Measurements from ENCODE around the gene FFAR4. TPM values are rescaled to one million over a fixed set of nuclear protein-coding genes. Genes with fewer than 3 reads are reported as not detected.

The FFAR4 gene
- total and polyA plus RNA-seq, 2 experiments from 2014 or later, result 0.06 TPM; not detected in 1

DNA sequence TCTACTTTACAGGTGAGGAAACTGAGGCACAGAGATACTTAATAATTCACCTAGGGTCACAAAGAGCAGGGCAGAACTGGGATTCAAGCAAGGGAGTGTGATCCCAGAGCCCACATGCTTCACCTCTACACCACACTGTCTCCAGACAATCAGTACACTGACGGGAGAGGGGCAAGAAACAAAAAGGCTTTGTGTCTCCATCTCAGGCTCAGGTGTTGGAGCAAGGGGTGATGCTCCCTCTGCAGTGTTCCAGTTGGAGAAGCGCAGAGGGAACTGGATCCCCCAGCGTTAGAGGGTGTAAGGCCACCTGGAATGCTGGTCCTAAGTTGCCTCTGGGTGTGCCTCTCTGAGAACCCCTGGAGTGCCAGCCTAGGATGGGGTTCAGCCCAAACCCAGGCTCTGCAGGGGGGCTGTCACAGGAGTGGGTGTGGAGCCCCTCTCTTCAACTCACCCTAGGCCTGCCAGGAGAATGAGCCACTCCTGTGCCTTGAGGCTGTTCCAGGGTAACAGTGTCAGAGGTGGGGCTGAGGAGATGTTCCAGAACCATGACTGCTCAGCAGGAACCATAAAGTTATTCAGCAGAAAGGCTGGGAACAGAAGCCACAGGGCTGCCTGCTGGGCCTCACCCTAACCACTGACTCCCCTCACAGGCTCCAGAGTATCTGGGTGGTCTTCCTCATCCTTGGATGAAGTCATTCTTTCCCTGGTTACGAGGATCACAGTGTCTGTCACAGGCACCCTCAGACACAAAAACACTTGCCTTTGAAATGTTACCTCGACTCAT is 29.1 kb downstream of the FFAR4 start:
- no peaks in the 10 kb centered on the region for H3F3A ChIP-seq (replicated peaks; ENCODE audit: low read depth)
- no peak overlapping the region for H3K27ac ChIP-seq (ENCODE audit: low read depth)
- H3K27me3 ChIP-seq (ENCODE audit: insufficient read depth), result peaks cover 28% of the 10 kb centered on the region
- TF ChIP-seq CREB1 (CRISPR knock-in tag; IDR thresholded peaks at IDR 0.05; ENCODE audit: low read depth) (no peak), ZNF331 (CRISPR knock-in tag; IDR thresholded peaks at IDR 0.05; ENCODE audit: low read depth) (no peak), ZNF114 (CRISPR knock-in tag; IDR thresholded peaks at IDR 0.05) (no peak), STAT1 (IDR thresholded peaks at IDR 0.05; ENCODE audit: unreplicated experiment) (no peak), EZH2phosphoT487 (IDR thresholded peaks at IDR 0.05; ENCODE audit: unreplicated experiment) (no peak), EZH2 (IDR thresholded peaks at IDR 0.05; ENCODE audit: low read depth, unreplicated experiment) (no peak), POLR2AphosphoS5 (IDR thresholded peaks at IDR 0.05; ENCODE audit: low read depth) (no peak), JUNB (IDR thresholded peaks at IDR 0.05; ENCODE audit: unreplicated experiment) (no peak), NANOG (IDR thresholded peaks at IDR 0.05; ENCODE audit: borderline replicate concordance) (no peak)
- TF ChIP-seq, protein P1, sequence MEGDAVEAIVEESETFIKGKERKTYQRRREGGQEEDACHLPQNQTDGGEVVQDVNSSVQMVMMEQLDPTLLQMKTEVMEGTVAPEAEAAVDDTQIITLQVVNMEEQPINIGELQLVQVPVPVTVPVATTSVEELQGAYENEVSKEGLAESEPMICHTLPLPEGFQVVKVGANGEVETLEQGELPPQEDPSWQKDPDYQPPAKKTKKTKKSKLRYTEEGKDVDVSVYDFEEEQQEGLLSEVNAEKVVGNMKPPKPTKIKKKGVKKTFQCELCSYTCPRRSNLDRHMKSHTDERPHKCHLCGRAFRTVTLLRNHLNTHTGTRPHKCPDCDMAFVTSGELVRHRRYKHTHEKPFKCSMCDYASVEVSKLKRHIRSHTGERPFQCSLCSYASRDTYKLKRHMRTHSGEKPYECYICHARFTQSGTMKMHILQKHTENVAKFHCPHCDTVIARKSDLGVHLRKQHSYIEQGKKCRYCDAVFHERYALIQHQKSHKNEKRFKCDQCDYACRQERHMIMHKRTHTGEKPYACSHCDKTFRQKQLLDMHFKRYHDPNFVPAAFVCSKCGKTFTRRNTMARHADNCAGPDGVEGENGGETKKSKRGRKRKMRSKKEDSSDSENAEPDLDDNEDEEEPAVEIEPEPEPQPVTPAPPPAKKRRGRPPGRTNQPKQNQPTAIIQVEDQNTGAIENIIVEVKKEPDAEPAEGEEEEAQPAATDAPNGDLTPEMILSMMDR (conservative IDR thresholded peaks at IDR 0.05; ENCODE audit: low read depth in 2 of 2), result no peak
- TF ChIP-seq, protein P2, sequence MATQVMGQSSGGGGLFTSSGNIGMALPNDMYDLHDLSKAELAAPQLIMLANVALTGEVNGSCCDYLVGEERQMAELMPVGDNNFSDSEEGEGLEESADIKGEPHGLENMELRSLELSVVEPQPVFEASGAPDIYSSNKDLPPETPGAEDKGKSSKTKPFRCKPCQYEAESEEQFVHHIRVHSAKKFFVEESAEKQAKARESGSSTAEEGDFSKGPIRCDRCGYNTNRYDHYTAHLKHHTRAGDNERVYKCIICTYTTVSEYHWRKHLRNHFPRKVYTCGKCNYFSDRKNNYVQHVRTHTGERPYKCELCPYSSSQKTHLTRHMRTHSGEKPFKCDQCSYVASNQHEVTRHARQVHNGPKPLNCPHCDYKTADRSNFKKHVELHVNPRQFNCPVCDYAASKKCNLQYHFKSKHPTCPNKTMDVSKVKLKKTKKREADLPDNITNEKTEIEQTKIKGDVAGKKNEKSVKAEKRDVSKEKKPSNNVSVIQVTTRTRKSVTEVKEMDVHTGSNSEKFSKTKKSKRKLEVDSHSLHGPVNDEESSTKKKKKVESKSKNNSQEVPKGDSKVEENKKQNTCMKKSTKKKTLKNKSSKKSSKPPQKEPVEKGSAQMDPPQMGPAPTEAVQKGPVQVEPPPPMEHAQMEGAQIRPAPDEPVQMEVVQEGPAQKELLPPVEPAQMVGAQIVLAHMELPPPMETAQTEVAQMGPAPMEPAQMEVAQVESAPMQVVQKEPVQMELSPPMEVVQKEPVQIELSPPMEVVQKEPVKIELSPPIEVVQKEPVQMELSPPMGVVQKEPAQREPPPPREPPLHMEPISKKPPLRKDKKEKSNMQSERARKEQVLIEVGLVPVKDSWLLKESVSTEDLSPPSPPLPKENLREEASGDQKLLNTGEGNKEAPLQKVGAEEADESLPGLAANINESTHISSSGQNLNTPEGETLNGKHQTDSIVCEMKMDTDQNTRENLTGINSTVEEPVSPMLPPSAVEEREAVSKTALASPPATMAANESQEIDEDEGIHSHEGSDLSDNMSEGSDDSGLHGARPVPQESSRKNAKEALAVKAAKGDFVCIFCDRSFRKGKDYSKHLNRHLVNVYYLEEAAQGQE (IDR thresholded peaks at IDR 0.05; ENCODE audit: unreplicated experiment), result no peak
- TF ChIP-seq, protein P3, sequence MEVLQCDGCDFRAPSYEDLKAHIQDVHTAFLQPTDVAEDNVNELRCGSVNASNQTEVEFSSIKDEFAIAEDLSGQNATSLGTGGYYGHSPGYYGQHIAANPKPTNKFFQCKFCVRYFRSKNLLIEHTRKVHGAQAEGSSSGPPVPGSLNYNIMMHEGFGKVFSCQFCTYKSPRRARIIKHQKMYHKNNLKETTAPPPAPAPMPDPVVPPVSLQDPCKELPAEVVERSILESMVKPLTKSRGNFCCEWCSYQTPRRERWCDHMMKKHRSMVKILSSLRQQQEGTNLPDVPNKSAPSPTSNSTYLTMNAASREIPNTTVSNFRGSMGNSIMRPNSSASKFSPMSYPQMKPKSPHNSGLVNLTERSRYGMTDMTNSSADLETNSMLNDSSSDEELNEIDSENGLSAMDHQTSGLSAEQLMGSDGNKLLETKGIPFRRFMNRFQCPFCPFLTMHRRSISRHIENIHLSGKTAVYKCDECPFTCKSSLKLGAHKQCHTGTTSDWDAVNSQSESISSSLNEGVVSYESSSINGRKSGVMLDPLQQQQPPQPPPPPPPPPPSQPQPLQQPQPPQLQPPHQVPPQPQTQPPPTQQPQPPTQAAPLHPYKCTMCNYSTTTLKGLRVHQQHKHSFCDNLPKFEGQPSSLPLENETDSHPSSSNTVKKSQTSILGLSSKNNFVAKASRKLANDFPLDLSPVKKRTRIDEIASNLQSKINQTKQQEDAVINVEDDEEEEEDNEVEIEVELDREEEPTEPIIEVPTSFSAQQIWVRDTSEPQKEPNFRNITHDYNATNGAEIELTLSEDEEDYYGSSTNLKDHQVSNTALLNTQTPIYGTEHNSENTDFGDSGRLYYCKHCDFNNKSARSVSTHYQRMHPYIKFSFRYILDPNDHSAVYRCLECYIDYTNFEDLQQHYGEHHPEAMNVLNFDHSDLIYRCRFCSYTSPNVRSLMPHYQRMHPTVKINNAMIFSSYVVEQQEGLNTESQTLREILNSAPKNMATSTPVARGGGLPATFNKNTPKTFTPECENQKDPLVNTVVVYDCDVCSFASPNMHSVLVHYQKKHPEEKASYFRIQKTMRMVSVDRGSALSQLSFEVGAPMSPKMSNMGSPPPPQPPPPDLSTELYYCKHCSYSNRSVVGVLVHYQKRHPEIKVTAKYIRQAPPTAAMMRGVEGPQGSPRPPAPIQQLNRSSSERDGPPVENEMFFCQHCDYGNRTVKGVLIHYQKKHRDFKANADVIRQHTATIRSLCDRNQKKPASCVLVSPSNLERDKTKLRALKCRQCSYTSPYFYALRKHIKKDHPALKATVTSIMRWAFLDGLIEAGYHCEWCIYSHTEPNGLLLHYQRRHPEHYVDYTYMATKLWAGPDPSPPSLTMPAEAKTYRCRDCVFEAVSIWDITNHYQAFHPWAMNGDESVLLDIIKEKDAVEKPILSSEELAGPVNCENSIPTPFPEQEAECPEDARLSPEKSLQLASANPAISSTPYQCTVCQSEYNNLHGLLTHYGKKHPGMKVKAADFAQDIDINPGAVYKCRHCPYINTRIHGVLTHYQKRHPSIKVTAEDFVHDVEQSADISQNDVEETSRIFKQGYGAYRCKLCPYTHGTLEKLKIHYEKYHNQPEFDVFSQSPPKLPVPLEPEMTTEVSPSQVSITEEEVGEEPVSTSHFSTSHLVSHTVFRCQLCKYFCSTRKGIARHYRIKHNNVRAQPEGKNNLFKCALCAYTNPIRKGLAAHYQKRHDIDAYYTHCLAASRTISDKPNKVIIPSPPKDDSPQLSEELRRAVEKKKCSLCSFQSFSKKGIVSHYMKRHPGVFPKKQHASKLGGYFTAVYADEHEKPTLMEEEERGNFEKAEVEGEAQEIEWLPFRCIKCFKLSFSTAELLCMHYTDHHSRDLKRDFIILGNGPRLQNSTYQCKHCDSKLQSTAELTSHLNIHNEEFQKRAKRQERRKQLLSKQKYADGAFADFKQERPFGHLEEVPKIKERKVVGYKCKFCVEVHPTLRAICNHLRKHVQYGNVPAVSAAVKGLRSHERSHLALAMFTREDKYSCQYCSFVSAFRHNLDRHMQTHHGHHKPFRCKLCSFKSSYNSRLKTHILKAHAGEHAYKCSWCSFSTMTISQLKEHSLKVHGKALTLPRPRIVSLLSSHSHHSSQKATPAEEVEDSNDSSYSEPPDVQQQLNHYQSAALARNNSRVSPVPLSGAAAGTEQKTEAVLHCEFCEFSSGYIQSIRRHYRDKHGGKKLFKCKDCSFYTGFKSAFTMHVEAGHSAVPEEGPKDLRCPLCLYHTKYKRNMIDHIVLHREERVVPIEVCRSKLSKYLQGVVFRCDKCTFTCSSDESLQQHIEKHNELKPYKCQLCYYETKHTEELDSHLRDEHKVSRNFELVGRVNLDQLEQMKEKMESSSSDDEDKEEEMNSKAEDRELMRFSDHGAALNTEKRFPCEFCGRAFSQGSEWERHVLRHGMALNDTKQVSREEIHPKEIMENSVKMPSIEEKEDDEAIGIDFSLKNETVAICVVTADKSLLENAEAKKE (CRISPR knock-in tag; IDR thresholded peaks at IDR 0.05), result no peak
- TF ChIP-seq, protein P4, sequence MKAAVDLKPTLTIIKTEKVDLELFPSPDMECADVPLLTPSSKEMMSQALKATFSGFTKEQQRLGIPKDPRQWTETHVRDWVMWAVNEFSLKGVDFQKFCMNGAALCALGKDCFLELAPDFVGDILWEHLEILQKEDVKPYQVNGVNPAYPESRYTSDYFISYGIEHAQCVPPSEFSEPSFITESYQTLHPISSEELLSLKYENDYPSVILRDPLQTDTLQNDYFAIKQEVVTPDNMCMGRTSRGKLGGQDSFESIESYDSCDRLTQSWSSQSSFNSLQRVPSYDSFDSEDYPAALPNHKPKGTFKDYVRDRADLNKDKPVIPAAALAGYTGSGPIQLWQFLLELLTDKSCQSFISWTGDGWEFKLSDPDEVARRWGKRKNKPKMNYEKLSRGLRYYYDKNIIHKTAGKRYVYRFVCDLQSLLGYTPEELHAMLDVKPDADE (IDR thresholded peaks at IDR 0.05), result no peak
- H3K36me3 ChIP-seq (ENCODE audit: insufficient read depth), result no peaks in the 10 kb centered on the region
- H3K79me2 ChIP-seq (replicated peaks; ENCODE audit: insufficient read depth), result no peaks in the 10 kb centered on the region
- Mint-ChIP-seq H3K4me3 (no peak overlapping the region), H3K4me1 (peaks cover 18% of the 10 kb centered on the region), H3K9me3 (no peaks in the 10 kb centered on the region), H3K27me3 (ENCODE audit: insufficient read depth, low read depth, poor library complexity) (peaks cover 22% of the 10 kb centered on the region), H3K36me3 (ENCODE audit: low read depth) (no peaks in the 10 kb centered on the region), H3K27ac (no peak overlapping the region)
- H3K4me3 ChIP-seq, result no peak overlapping the region
- peaks cover 3% of the 10 kb centered on the region; the same call in 1 of the 2 replicates for H4K20me1 ChIP-seq (replicated peaks; ENCODE audit: insufficient read depth)
- H2AFZ ChIP-seq, result no peak overlapping the region
- H3K4me2 ChIP-seq, result no peak overlapping the region
- no peaks in the 10 kb centered on the region for H3K9me2 ChIP-seq (ENCODE audit: insufficient read depth)
- DNase-seq (ENCODE audit: low spot score) (no peak), ATAC-seq (no peak)
- peaks cover 16% of the 10 kb centered on the region for H3K4me1 ChIP-seq (ENCODE audit: insufficient read depth)
